Eye (tissue), 1 donor: ENCODE results near the gene PTPN2.
A peak's percentile ranks its signal among the peaks of the same experiment; 100 is the strongest.
"Not testable (repeated sequence)": the region's sequence is repeated elsewhere in the genome, so short reads cannot be mapped to it uniquely, and the experiment has no call there.

Source experiments
- DNase-seq: peaks from one replicate; pipeline ENCODE4 v3.0.0-alpha.2; 2015

PTPN2 gene

DNA sequence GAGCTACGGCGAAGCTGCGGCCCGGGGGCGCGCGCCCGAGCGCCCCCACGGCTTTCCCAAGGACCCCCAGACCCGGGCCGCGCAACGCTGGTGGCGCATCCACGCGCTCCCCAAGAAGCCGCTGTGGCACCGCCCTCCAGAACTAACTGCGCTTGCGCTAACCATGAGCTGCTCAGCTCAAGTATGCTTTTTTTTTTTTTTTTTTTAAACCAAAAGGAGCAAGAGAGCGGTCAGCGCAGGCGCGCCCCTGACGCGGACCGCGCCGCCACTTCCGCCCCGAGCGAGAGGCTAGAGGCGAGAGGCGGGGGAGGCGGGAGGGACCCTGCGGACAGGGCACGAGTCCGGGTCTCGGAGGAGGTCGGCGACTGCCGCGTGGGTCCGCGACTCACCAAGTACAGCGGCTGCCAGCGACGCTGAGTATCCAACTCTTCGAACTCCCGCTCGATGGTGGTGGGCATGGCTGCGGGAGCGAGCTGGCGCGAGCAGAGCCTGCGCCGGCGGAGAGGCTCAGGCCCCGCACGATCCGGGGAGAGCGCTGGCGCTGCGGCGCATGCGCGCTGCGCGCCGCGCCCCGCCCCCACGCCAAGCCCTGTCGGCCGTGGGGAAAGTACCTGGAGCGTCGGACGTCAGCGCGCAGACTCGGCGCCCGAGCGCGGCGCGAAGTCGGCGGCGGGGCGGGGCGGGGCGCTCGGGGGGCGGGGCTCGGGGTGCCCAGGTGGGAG, at the start of gene PTPN2:
PTPN2 (minus strand) TSS at position 554 of the 722 bp plus-strand sequence; CDS start at position 458, 96 bp downstream.
- DNase-seq: peak; percentile 97

DNA sequence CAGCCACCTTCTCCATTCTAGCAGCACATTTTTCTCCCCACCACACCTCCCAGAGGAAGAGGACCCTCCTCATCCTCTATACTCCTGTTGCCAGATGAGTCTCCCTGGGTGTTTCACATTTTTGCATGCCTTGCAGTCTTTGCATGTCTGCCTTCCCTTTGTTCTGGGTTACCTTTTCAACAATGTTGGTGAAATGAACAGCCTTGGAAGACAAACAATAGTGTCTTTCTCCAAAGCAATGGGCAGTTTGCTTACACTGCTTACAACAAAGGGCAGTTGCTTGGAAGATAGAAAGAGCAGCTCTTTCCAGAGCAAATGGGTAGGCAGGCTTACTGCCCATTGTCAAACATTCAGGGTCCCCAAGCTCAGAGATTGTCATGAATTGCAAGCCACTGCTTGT, 49.3 kb upstream of the PTPN2 start:
- DNase-seq: no peak

DNA sequence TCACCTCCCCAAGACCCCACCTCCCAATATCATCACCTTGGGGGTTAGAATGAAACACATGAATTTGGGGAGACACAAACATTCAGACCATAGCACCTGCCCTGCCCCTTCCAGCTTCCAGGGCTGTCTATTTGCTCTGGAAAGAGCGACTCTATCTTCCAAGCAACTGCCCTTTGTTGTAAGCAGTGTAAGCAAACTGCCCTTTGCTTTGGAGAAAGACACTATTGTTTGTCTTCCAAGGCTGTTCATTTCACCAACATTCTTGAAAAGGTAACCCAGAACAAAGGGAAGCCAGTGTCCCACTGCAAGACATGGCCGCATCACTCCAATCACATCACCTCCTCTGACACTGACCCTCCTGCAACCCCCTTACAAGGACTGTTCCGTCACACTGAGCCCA, 46.9 kb upstream of the PTPN2 start:
- DNase-seq: no peak

DNA sequence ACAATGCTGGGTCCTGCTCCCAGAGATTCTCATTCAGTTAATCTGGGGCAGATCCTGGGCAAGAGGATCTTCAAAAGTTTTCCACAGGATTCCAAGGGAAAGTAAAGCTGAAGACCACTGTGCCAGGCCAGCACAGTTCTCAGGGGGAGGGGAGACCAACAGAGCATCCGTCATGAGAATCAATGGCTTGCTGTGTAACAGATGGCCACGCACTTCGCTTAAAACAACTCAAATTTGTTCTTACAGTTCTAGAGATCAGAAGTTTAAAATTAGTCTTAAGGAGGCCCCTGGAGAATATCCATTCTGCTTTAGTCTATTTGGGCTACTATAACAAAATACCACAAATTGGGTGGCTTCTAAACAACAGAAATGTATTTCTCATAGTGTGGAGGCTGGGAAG, 46.3 kb upstream of the PTPN2 start:
- no peak for DNase-seq

DNA sequence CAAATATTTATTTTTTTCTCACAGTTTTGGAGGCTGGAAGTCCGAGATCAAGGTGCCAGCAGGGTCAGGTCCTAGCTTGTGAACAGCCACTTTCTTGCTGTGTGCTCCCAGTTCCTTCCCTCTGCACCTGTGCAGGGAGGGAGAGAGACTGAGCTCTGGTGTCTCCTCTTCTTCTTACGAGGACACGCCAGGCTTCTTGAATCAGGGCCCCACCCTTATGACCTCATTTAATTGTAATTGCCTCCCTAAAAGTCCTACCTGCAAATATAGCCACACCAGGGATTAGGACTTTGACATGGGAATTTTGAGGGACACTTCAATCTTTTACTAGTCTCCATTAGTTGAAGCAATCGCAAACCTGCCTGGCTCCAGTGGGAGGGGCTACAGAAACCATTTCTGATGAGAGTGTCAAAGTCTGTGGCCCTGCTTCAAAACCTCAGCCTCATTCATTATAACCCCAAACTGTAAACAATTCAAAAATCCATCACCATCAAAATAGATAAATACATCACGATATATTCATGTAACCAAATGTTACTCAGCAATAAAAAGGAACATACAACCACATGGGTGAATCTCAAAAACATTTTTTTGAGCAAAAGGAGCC, 45.5 kb upstream of the PTPN2 start:
- no peak for DNase-seq

DNA sequence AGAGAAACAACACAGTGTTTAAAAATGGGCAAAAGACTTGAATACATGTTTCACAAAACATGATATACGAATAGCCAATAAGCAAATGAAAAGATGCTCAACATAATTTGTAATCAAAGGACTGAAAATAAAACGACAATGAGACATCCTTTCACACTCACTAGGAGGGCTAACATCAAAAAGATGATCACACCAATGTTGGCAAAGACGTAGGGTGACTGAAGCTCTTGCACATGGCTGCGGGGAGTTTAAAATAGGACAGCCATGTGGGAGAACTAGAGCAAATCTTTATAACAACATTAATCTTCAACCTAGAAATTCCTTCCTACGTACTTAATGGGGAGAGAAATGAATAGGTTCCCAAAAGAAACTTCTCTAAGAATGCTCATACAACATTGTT, 44.6 kb upstream of the PTPN2 start:
- DNase-seq: no peak

DNA sequence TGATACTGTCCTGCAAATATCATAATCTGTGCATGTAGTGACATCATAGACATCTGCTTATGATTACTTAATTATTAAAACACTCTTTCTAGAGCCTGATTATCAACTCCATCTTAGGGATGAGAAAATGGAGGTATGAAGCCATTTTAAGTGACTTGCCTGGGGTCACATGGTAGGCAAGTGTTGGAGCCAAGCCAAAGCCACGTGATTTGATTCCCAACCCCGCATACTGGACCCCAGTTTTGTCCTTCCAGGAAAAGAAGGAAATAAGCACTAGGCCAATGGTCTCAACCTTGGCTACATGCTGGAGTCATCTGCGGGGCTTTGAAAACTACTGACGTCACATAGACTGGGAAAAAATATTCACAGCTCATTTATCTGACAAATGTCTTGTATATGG, 44.2 kb upstream of the PTPN2 start:
- DNase-seq: no peak

DNA sequence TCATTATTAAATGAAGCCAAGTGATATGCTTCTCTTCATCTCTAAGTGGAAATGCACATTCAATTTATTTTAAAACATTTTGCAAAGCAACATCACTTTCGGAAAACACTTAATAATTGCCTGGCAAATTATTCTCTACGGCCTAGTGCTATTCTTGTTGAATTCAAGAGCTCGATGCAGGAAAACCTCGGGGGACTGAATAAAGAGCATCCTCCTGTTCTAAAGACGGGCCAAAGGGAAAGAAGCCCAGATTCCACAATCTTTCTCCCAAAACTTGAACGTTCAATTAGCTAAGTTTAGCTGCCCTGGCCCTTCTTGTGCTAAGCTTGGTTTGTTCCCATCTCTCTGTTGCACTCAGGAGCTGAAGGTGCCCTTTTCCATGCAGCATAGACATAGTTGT, 40.6 kb upstream of the PTPN2 start:
- DNase-seq: no peak

DNA sequence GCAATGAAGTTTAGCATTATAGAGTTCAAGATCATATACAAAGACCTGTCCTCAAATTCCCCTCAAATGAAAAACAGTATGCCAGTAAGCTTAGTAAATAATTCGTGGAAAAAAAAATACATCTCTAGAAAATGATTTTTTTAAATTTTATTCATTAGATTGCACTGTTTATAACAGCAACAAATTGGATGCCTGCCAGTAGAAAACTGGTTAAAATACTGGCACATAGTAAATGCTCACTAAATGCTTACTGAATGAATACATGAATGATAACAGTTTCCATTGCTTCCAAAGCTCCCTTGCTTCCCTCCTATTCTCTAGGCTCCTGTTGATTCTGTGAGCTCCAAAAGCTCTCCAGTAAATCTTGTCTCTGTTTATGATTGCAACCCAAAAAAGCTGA, 38.2 kb upstream of the PTPN2 start:
- DNase-seq: no peak

DNA sequence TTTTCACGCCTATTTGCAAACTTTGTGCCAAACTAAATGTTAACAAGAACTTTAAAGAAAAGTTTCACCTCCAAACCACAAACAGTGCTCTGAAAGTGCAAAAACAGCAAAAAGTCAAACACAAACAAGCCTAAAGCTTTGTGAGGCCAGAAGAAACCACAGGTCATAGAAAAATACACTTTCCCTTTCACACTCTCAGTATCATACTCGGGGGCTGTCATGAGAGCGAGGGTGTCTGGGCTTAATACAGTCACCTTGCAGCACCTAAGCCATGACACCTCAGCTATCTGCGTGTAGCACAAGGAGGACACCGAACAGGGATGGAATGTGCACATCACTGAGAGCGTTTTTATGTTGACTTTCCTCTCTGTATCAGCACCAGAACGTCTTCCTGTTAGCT, 37.1 kb upstream of the PTPN2 start:
- no peak for DNase-seq

DNA sequence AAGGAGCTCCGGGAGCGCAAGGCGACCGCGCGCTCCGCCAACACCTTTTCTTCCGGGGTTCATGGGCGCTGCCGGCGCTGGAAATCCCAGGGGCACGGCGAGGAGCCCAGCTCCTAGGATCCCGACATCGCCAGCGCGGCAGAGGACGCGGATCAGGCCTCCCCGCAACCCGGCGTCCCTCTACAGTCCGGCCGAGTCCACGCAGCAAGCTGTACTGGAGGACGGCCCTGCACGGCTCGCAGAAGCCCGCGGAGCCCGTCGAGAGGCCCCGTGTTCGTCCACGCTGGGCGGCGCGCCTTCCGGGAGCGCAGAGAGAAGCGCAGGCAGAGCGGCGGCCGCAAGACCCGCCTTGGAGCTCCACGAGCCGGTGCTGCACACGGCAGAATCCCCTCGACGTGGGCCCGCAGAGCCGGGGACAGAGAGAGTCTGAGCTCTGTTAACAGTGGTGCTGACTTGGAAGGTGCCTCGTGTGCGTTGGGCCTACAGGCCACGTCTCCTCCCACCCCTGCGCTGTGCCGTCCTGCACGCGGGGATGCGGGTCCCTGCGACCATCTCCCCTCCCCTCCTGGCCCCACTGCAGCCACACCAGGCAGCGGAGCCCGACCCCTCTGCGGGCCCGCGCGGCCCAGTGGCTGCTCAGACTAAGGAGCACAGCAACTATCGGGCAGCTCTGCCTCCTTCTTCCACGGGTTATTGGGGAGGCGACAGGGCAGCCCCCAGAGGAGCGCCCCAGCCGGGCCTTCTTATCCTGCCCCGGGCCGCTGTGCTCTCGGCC, 28.1 kb upstream of the PTPN2 start:
- DNase-seq: no peak

DNA sequence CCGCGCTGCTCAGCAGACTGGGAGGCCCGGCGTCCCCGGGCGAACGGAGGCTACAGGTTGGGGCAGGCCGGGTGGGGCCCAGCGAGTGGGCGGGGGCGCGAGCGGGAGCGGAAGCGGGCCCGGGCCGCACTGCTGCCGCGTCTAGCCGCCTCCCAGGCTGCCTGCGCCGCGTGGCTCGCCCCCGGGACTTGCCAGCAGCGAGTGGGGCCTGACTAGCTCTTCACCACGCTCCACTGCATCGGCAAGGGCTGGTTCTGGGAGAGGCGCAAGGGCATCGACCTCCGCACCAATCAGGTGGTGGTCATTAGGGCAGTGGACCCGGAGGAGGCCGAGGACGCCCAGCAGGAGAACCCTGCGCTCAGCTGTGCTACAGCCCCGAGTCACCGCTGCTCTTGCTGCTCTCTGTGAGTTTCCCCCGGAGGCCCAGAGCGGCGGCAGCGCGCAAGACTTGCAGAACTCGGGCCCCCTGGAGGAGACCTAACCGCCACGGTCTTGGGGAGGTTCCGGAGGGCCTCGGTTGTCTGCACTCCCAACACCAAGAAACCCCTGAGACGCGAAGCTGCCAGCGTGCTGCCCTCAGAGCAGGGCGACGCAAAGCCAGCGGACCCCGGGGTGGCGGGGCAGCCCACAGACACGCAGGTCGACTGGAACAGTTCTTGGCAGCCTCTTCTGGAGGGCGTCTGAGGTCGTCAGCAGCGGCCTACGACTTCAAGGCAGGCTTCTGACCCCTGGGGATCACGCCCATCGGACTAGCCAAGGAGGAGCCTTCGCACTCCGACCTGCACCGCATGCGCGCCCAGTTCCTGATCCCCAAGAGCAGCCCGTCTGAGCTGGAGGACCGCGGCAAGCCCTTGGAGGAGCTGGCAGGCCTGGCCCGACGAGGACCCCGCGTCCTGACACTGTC, 27.2 kb upstream of the PTPN2 start:
- DNase-seq: peak; percentile 79

DNA sequence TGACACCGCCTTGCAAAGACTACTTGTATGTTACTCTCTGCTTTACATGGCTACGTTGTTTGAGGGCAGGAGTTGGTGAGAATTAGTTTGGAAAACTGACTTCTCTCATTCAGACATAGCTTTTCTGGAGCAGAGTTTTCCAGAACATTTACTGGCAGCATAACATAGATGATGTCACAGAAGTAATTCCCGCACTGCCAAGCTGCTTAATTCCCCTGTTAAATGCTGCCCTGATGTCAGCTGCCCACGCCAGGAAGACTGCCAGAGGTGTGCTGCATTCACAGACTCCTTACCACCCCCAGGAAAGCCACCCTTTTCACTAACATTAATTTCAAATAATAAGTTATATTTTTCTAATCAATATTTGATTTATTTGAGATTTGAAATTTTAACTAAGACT, 24.7 kb upstream of the PTPN2 start:
- DNase-seq: peak; percentile 21

DNA sequence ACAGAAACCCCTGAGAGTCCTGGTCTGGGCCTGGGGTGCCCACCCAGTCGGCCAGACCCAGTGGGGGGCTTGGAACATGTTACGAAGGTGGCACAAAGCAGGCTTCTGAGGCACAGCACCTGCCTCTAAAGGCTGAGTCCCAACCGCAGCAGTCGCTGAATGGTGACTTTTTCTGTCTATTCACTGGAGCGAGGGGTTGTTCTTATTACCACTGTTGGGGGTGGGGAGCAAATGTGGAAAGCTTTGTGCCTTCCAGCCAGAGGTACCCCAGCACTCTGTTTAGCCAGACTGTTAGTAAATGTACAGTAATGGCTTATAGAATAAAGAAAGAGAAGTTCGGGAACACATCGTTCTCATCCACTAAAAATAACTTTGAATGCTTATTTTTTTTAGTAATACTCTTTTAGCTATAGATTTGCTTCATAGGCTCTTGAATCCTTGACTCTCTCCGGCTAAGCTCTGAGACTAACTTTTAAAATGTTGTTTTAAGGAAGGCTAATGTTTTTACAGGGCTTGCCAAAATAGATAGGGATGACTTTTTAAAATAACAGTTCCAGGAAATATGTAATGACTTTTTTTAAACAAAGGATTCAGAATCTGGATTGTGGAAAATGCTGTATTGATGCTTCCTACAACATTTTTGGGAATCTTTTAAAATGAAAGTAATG, 23.4 kb upstream of the PTPN2 start:
- peak; percentile 46 for DNase-seq

DNA sequence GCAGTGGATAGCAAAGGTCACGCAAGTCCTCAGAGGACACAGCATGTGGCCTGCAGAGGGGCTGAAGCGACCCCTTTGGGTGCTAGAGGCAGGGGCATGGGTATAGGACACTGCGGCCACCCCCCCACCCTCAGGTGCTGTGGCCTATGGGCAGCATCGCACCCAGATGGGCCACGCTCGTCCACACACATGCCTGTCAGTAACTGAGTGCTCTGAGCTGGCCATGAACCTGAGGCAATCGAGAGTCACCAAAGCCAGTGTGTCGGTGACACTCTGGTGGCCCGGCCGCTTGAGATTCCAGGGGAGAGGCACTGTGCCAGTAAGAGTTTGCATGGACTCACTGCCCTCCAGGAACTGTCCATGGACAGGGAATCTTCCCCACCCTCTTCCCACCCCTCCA, 22.7 kb upstream of the PTPN2 start:
- DNase-seq: no peak

DNA sequence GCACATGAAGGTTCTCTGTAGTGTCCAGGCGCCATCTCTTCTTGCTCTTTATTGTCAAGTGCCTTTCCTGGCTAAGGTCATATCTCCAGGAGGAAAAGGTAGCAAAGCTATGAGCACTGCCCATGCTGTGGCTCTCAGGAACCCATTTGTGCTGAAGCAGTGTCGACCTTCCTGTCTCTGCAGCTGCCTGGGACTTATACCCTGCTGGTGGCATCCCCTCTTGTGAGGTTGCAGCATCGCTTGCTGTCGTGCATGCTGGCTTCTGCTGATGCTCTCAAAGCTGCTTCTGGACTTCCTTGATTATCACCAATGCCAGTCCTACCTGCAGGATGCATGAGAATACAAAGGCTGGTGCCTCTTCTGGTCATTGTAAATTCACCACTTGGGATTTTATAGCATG, 22.1 kb upstream of the PTPN2 start:
- no peak for DNase-seq

DNA sequence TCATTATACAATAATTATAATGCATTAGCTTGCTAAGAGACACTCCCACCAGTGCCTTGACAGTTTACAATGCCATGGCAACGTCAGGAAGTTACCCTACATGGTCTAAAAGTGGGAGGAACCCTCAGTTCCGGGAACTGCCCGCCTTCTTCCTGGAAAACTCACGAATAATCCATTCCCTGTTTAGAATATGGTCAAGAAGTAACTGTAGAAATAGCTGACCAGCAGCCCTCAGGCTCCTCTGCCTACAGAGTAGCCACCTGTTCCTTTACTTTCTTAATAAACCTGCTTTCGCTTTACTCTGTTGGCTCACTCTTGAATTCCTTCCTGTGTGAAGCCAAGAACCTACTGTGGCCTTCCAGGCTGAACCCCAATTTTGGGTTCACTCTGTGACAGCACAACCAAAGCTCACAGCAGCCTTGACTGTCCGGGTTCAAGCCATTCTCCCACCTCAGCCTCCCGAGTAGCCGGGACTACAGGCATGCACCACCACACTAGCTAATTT, 20.0 kb upstream of the PTPN2 start:
- no peak for DNase-seq

DNA sequence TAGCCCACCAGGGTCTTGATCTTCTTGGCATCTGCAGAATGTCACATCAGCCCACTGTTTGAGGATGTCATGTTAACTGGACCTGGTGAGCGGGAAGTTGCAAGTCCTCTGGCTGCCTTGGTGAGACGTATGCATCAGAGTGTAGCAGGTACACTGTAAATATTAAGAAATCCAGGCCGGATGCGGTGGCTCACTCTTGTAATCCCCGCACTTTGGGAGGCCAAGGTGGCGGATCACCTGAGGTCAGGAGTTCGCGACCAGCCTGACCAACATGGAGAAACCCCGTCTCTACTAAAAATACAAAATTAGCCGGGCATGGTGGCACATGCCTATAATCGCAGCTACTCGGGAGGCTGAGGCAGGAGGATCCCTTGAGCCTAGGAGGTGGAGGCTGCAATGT, 17.2 kb upstream of the PTPN2 start:
- not testable (repeated sequence) for DNase-seq

DNA sequence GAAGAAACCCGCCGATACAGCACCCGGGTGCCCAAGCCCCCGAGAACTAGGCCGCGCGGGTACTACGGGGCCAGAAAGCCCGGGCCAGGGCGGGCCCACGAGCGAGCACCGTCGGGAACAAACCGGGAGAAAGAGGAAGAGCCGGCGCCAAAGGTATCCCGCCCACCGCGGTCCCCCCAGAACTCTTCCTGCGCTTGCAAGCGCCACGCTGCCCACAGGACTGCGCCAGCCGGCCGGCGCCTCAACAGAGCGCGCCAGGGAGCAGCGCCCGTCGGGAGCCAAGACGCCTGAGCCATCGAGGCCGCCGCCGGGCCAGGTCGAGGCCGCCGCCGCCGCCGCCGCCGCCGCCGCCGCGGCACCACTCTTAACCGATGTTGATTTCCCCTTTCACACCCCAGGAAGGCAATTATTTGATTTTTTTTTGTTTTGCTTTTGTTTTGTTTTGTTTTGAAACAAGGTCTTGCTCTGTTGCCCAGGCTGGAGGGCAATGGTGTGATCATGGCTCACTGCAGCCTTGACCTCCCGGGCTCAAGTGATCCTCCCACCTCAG, 12.8 kb upstream of the PTPN2 start:
- DNase-seq: not testable (repeated sequence)

DNA sequence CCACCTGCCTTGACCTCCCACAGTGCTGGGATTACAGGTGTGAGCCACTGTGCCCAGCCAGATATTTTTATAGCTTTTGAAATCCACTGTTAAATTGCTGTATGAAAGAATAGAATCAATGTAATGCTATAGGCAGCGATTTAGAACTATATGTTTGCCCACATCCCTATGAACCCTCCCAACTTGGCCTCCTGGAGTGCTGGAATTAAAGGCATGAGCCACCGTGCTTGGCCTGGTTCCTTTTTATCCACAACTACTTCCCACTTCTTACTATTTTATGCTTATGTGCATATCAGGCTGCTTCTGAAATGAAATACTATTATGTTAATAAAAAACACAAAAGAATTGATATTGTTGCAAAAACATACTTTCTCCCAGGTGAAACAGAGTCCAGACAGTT, 11.6 kb upstream of the PTPN2 start:
- DNase-seq: no peak

DNA sequence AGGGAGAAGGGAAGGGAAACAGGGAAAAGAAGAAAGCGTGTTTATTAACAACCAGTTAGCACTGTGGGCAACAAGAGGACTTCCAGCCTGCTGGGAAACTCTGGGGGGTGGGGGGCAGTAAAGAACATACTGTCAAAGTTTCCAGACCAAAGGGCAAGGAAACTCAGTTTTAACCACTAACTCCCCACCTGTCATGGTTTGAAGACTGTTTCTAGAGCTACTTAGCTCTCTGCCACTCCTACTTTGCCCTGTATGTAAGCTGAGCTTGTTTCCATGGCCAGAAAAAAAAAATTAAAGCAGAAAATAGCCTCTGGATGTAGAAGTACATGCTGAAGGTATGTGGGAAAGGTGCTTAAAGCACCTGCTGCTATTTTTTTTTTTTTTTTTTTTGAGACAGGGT, 11.0 kb upstream of the PTPN2 start:
- DNase-seq: no peak

DNA sequence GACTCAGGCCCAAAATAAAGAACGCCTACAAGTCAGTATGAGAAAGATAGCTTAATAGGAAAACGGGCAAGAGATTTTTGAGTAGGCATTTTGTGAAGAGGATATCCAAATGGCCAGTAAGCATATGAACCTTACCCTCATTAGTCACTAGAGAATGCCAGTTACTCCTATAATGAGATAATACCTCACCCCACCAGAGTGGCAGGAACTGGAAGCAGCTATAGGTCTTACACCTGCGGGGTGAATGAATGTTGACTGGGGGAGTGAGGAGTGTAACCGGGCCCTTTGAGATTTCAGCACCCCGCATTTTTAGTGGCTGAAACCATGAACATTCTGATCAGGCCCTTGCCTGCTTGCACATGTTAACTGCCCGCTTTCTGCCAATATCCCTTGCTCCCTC, 7.5 kb upstream of the PTPN2 start:
- DNase-seq: no peak
